ENCODE measurements around the gene SPTSSA.

DNA sequence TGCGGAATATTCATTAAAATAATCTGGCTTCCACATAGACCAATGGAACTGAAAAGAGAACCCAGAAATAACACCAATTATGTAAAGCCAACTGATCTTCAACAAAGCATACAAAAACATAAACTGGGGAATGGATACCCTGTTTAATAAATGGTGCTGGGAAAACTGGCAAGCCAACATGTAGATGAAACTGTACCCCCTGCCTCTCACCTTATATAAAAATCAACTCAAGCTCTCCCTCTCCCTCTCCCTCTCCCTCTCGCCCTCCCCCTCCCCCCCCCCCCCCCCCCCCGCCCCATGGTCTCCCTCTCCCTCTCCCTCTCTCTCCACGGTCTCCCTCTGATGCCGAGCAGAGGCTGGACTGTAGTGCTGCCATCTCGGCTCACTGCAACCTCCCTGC, 13.1 kb upstream of the SPTSSA start:
- TF ChIP-seq POLR2A (IDR thresholded peaks at IDR 0.05) (no peak), EP300 (IDR thresholded peaks at IDR 0.05) (no peak), POLR2AphosphoS5 (IDR thresholded peaks at IDR 0.05) (no peak)
- TF ChIP-seq, protein P1, sequence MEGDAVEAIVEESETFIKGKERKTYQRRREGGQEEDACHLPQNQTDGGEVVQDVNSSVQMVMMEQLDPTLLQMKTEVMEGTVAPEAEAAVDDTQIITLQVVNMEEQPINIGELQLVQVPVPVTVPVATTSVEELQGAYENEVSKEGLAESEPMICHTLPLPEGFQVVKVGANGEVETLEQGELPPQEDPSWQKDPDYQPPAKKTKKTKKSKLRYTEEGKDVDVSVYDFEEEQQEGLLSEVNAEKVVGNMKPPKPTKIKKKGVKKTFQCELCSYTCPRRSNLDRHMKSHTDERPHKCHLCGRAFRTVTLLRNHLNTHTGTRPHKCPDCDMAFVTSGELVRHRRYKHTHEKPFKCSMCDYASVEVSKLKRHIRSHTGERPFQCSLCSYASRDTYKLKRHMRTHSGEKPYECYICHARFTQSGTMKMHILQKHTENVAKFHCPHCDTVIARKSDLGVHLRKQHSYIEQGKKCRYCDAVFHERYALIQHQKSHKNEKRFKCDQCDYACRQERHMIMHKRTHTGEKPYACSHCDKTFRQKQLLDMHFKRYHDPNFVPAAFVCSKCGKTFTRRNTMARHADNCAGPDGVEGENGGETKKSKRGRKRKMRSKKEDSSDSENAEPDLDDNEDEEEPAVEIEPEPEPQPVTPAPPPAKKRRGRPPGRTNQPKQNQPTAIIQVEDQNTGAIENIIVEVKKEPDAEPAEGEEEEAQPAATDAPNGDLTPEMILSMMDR (IDR thresholded peaks at IDR 0.05): no peak
